IMR-90 (cell line): ENCODE measurements around the gene FAM20A.

Source experiments
- BHLHE40 ChIP-seq: fragments of 150-350 bp; IDR thresholded peaks from 2 replicates; pipeline ENCODE4 v1.6.1; 2016; ENCODE audit warnings: mild to moderate bottlenecking, low read depth, low read length
- CEBPB ChIP-seq: IDR thresholded peaks from 2 replicates; pipeline ENCODE4 v1.6.1; 2012; ENCODE audit warnings: low read depth, low read length, improper control_type of control experiment
- CHD1 ChIP-seq: IDR thresholded peaks from 2 replicates; pipeline ENCODE4 v1.6.1; 2012; ENCODE audit warnings: low read depth, low read length, improper control_type of control experiment
- MAZ ChIP-seq: IDR thresholded peaks from 2 replicates; pipeline ENCODE4 v1.6.1; 2012; ENCODE audit warnings: low read depth, mild to moderate bottlenecking, low read length, improper control_type of control experiment, moderate library complexity, borderline replicate concordance
- NFE2L2 ChIP-seq: fragments of 150-350 bp; IDR thresholded peaks from 2 replicates; pipeline ENCODE4 v1.6.1; 2016; ENCODE audit warnings: low read depth, mild to moderate bottlenecking, low read length
- POLR2A ChIP-seq: IDR thresholded peaks from 2 replicates; pipeline ENCODE4 v1.6.1; 2012; ENCODE audit warnings: mild to moderate bottlenecking, low read depth, low read length
- RAD21 ChIP-seq: IDR thresholded peaks from 2 replicates; pipeline ENCODE4 v1.6.1; 2012; ENCODE audit warnings: low read length, improper control_type of control experiment
- RCOR1 ChIP-seq: IDR thresholded peaks from 2 replicates; pipeline ENCODE4 v1.6.1; 2012; ENCODE audit warnings: mild to moderate bottlenecking, low read length, improper control_type of control experiment; ENCODE audit not compliant: insufficient replicate concordance
- RFX5 ChIP-seq: IDR thresholded peaks from 2 replicates; pipeline ENCODE4 v1.8.0; 2012; ENCODE audit warnings: low read depth, mild to moderate bottlenecking, low read length, moderate library complexity
- SMC3 ChIP-seq: fragments of 150-350 bp; IDR thresholded peaks from 2 replicates; pipeline ENCODE4 v1.6.1; 2016; ENCODE audit warnings: low read depth, mild to moderate bottlenecking, antibody characterized with exemption, low read length, moderate library complexity
- TF ChIP-seq, protein P1 (sequence below): conservative IDR thresholded peaks from 2 replicates; pipeline ENCODE4 v1.5.1; 2012; ENCODE audit warnings: mild to moderate bottlenecking, low read depth, low read length, improper control_type of control experiment
- TF ChIP-seq, protein P2 (sequence below): fragments of 150-350 bp; IDR thresholded peaks from 2 replicates; pipeline ENCODE4 v1.6.1; 2017; ENCODE audit warnings: mild to moderate bottlenecking, antibody characterized with exemption, low read length, low read depth

DNA sequence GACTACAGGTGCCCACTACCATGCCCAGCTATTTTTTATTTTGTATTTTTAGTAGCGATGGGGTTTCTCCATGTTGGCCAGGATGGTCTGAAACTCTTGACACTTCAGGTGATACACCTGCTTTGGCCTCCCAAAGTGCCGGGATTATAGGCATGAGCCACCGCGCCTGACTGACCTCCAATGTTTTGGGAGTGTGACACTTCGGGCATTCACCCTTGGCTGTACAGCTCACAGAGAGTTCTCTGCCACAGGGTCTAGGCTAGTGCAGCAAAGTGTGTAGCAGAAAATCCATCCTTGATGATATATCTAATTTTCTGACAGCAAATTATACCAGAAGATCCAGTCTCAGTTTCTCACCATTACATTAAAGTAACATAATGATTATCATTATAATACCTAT is 14.1 kb downstream of the FAM20A start:
- TF ChIP-seq POLR2A (no peak), NFE2L2 (no peak), SMC3 (no peak), BHLHE40 (no peak), MAZ (no peak), RFX5 (no peak), RAD21 (no peak), CHD1 (no peak), RCOR1 (no peak), CEBPB (no peak)
- TF ChIP-seq, protein P1, sequence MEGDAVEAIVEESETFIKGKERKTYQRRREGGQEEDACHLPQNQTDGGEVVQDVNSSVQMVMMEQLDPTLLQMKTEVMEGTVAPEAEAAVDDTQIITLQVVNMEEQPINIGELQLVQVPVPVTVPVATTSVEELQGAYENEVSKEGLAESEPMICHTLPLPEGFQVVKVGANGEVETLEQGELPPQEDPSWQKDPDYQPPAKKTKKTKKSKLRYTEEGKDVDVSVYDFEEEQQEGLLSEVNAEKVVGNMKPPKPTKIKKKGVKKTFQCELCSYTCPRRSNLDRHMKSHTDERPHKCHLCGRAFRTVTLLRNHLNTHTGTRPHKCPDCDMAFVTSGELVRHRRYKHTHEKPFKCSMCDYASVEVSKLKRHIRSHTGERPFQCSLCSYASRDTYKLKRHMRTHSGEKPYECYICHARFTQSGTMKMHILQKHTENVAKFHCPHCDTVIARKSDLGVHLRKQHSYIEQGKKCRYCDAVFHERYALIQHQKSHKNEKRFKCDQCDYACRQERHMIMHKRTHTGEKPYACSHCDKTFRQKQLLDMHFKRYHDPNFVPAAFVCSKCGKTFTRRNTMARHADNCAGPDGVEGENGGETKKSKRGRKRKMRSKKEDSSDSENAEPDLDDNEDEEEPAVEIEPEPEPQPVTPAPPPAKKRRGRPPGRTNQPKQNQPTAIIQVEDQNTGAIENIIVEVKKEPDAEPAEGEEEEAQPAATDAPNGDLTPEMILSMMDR, result no peak
- TF ChIP-seq, protein P2, sequence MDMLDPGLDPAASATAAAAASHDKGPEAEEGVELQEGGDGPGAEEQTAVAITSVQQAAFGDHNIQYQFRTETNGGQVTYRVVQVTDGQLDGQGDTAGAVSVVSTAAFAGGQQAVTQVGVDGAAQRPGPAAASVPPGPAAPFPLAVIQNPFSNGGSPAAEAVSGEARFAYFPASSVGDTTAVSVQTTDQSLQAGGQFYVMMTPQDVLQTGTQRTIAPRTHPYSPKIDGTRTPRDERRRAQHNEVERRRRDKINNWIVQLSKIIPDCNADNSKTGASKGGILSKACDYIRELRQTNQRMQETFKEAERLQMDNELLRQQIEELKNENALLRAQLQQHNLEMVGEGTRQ, result no peak
